Neural cell (in vitro differentiated cells): ENCODE measurements around the gene NIT1. TPM values are rescaled to one million over a fixed set of nuclear protein-coding genes. Genes with fewer than 3 reads are reported as not detected.

ENCODE experiments used
- H2AFZ ChIP-seq: fragments of 200-600, 300-800 bp; sonication (generic), shearing (Covaris generic); 2 replicates; pipeline ENCODE4 v1.6.0; 2014; ENCODE audit warnings: low read depth, mild to moderate bottlenecking, antibody characterized with exemption, low read length, moderate library complexity
- H3F3A ChIP-seq: fragments of 200-600 bp; shearing (Covaris generic); 2 replicates; pipeline ENCODE4 v1.6.1; 2016; ENCODE audit warnings: mild to moderate bottlenecking, moderate library complexity, mixed read lengths, antibody characterized with exemption, low read length; ENCODE audit not compliant: insufficient read depth, poor library complexity, severe bottlenecking
- H3K27ac ChIP-seq: fragments of 200-600, 300-800 bp; sonication (generic), shearing (Covaris generic); 2 replicates; pipeline ENCODE4 v1.5.1; 2014; ENCODE audit warnings: mild to moderate bottlenecking, low read length, moderate library complexity
- H3K27me3 ChIP-seq: fragments of 300-800, 200-600 bp; sonication (generic), shearing (Covaris generic); 2 replicates; pipeline ENCODE4 v1.6.0; 2014; ENCODE audit warnings: mild to moderate bottlenecking, low read depth, low read length, moderate library complexity; ENCODE audit not compliant: insufficient read depth
- H3K36me3 ChIP-seq: fragments of 300-800, 200-600 bp; sonication (generic), shearing (Covaris generic); 2 replicates; pipeline ENCODE4 v1.5.1; 2014; ENCODE audit warnings: mild to moderate bottlenecking, antibody characterized with exemption, low read length, moderate library complexity; ENCODE audit not compliant: insufficient read depth
- H3K4me2 ChIP-seq: fragments of 300-800, 200-600 bp; sonication (generic), shearing (Covaris generic); 2 replicates; pipeline ENCODE4 v1.6.0; 2014; ENCODE audit warnings: mild to moderate bottlenecking, low read length
- H3K4me3 ChIP-seq: fragments of 300-800, 200-600 bp; sonication (generic), shearing (Covaris generic); 2 replicates; pipeline ENCODE4 v1.5.1; 2014; ENCODE audit warnings: mild to moderate bottlenecking, low read length, moderate library complexity
- H3K79me2 ChIP-seq: fragments of 200-600 bp; shearing (Covaris generic); replicated peaks from 2 replicates; pipeline ENCODE4 v1.6.0; 2014; ENCODE audit warnings: mild to moderate bottlenecking, low read length, moderate library complexity; ENCODE audit not compliant: insufficient read depth
- H3K9ac ChIP-seq: fragments of 300-800, 200-600 bp; sonication (generic), shearing (Covaris generic); 2 replicates; pipeline ENCODE4 v1.6.1; 2016; ENCODE audit warnings: mild to moderate bottlenecking, low read length, mixed read lengths
- H3K9me2 ChIP-seq: fragments of 200-600 bp; shearing (Covaris generic); 2 replicates; pipeline ENCODE4 v1.6.1; 2016; ENCODE audit warnings: mild to moderate bottlenecking, low read length, mixed read lengths; ENCODE audit not compliant: insufficient read depth
- H3K9me3 ChIP-seq: fragments of 200-600, 300-800 bp; sonication (generic), shearing (Covaris generic); 2 replicates; pipeline ENCODE4 v1.6.1; 2016; ENCODE audit warnings: mild to moderate bottlenecking, mixed run types, low read length, moderate library complexity, mixed read lengths
- H4K20me1 ChIP-seq: fragments of 200-600 bp; shearing (Covaris generic); 2 replicates; pipeline ENCODE4 v1.6.1; 2016; ENCODE audit warnings: mild to moderate bottlenecking, mixed run types; ENCODE audit not compliant: insufficient read depth
- CTCF ChIP-seq: fragments of 450-650 bp; IDR thresholded peaks from 2 replicates; pipeline ENCODE4 v1.5.1; 2014; ENCODE audit warnings: antibody characterized with exemption, mild to moderate bottlenecking, moderate library complexity; ENCODE audit not compliant: poor library complexity, severe bottlenecking
- EP300 ChIP-seq: fragments of 450-650 bp; conservative IDR thresholded peaks from 2 replicates; pipeline ENCODE4 v1.6.1; 2014; ENCODE audit warnings: antibody characterized with exemption, mild to moderate bottlenecking, moderate library complexity; ENCODE audit not compliant: poor library complexity, severe bottlenecking
- EZH2 ChIP-seq: fragments of 200-600, 300-800 bp; shearing (Covaris generic), sonication (generic); IDR thresholded peaks from 2 replicates; pipeline ENCODE4 v1.6.1; 2014; ENCODE audit warnings: antibody characterized with exemption, low read length, borderline replicate concordance, mild to moderate bottlenecking; ENCODE audit not compliant: insufficient read depth, poor library complexity, severe bottlenecking
- MXI1 ChIP-seq: fragments of 450-650 bp; conservative IDR thresholded peaks from 2 replicates; pipeline ENCODE4 v1.6.1; 2014; ENCODE audit warnings: antibody characterized with exemption, mild to moderate bottlenecking; ENCODE audit not compliant: poor library complexity, severe bottlenecking
- POLR2AphosphoS5 ChIP-seq: IDR thresholded peaks from 2 replicates; pipeline ENCODE4 v1.6.1; 2012
- RAD21 ChIP-seq: fragments of 450-650 bp; conservative IDR thresholded peaks from 2 replicates; pipeline ENCODE4 v1.6.1; 2014; ENCODE audit warnings: antibody characterized with exemption, mild to moderate bottlenecking, moderate library complexity
- REST ChIP-seq: IDR thresholded peaks from 2 replicates; pipeline ENCODE4 v1.6.1; 2012; ENCODE audit warnings: borderline replicate concordance
- SMC3 ChIP-seq: fragments of 450-650 bp; conservative IDR thresholded peaks from 2 replicates; pipeline ENCODE4 v1.6.1; 2014; ENCODE audit warnings: antibody characterized with exemption, mild to moderate bottlenecking, moderate library complexity; ENCODE audit not compliant: poor library complexity
- TAF1 ChIP-seq: IDR thresholded peaks from 2 replicates; pipeline ENCODE4 v1.6.1; 2012; ENCODE audit warnings: low read depth
- polyA plus RNA-seq: library from polyadenylated mRNA; depleted of rRNA; stranded (reverse); fragments of >200 nt; gene quantifications from 2 replicates; pipeline ENCODE4 v1.2.3, GENCODE V29; 2014

The NIT1 gene
- polyA plus RNA-seq, 1 donor from 2014 or later, result 66.1 TPM

DNA sequence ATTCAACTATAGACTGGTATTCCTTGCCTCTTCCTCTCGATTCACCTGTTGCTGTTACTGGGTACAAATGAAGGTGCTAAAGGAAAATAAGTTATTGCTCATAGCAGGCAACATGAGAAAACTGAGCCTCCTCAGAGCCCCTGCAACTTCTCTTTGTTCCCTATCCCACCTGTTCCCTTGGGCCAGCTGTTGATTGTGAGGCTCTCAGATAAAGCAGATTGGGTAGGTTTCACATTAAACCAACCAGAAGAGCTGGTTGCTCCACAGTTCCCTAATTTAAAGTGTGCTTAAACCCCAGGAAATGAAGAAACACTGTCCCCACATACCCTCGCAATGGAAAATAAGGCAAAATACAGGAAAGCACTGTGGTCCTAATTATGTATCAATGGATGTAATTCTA lies 9.7 kb downstream of the NIT1 start:
- Histone ChIP-seq H3K36me3 (no peaks in the 10 kb centered on the region), H3K9me3 (no peaks in the 10 kb centered on the region), H3K4me3 (no peak overlapping the region), H4K20me1 (no peaks in the 10 kb centered on the region), H3K4me2 (no peak overlapping the region), H3K27ac (no peak overlapping the region), H3F3A (no peaks in the 10 kb centered on the region), H3K9me2 (no peaks in the 10 kb centered on the region), H2AFZ (no peak overlapping the region), H3K27me3 (no peaks in the 10 kb centered on the region), H3K9ac (no peak overlapping the region), H3K79me2 (peaks cover 34% of the 10 kb centered on the region)
- TF ChIP-seq SMC3, result no peak
- no peak for TF ChIP-seq POLR2AphosphoS5
- no peak for TF ChIP-seq RAD21
- TF ChIP-seq REST, result no peak
- TF ChIP-seq EP300, result no peak
- no peak for TF ChIP-seq MXI1
- no peak for TF ChIP-seq EZH2
- TF ChIP-seq TAF1, result no peak
- TF ChIP-seq CTCF, result no peak

DNA sequence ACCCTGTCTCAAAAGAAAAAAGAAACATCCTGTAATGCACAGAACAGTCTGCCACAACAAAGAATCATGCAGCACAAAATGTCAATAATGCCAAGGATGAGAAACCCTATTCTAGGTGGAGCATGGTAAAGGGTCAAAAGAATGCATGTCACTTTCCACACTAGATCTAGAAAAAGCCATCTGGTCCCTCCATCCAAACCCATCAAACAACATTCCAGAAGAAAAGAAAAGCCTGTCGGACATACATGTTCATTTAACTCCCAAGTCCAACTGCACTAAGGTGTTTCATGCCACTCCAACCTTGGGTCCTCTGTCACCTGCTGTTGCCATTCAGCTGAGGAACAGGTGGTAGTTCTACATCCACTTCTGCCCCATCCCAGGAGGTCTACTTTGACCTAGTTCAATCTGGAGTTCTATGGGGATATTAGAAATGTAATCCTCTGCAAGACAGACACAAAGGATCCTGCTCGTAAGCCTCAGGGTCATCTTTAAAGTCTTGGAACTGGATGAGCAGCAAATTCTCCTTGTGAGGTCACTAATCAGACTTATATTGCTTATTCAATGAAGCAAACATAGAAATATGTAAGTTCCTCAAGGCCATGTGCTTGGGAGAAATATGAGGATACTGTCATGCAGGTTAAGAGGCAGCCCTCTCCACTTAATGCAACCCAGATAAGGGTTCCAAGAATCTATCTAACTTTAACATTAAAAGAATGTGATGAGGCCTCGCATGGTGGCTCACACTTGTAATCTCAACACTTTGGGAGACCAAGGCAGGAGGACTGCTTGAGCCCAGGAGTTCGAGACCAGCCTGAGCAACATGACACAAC lies 10.9 kb downstream of the NIT1 start:
- H3K4me3 ChIP-seq, result no peak overlapping the region
- no peak overlapping the region for H3K4me2 ChIP-seq
- no peaks in the 10 kb centered on the region for H3K9me2 ChIP-seq
- H3K9ac ChIP-seq, result no peak overlapping the region
- H4K20me1 ChIP-seq, result no peaks in the 10 kb centered on the region
- H3K9me3 ChIP-seq, result no peaks in the 10 kb centered on the region
- TF ChIP-seq CTCF (no peak), SMC3 (no peak)
- no peak overlapping the region for H3K27ac ChIP-seq
- H3K27me3 ChIP-seq, result no peaks in the 10 kb centered on the region
- H3K36me3 ChIP-seq, result no peaks in the 10 kb centered on the region
- H3K79me2 ChIP-seq, result peaks cover 34% of the 10 kb centered on the region
- no peaks in the 10 kb centered on the region for H3F3A ChIP-seq
- H2AFZ ChIP-seq, result no peak overlapping the region
